Measurements from ENCODE around the gene C20orf144.

DNA sequence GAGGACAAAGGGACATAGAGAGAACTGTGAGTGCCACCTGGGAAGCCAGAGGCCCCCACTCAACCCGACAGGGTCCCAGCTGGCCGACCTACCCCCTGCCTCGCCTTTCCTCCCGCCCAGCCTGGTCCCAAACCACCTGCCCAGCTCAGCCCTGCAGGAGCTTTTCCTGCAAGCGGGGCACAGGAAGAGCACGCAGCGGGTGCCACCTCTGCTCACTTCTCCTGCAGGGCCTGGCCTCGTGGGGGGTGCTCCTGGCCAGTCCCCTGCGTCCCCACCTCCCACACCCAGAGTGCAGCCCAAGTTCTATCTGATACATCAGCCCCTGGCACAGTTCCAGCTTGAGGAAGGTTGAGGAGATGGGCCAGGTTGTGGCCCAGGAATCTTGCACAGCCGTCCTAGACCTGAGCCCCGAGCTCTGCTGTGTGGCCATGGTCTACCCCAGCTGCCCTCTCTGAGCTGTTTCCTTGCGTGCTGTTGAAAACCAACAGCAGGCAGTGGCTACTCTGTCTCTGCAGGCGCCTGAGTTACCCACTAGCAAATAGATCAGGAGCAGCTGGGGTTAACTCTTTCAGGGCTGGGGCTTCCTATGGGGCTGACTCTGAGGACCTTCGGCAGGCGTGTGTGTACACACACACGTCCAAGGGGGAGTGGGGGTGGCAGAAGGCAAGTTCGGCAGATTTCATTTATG, 10.4 kb downstream of the C20orf144 start:
- TF ChIP-seq, protein P1, sequence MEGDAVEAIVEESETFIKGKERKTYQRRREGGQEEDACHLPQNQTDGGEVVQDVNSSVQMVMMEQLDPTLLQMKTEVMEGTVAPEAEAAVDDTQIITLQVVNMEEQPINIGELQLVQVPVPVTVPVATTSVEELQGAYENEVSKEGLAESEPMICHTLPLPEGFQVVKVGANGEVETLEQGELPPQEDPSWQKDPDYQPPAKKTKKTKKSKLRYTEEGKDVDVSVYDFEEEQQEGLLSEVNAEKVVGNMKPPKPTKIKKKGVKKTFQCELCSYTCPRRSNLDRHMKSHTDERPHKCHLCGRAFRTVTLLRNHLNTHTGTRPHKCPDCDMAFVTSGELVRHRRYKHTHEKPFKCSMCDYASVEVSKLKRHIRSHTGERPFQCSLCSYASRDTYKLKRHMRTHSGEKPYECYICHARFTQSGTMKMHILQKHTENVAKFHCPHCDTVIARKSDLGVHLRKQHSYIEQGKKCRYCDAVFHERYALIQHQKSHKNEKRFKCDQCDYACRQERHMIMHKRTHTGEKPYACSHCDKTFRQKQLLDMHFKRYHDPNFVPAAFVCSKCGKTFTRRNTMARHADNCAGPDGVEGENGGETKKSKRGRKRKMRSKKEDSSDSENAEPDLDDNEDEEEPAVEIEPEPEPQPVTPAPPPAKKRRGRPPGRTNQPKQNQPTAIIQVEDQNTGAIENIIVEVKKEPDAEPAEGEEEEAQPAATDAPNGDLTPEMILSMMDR (IDR thresholded peaks at IDR 0.05; ENCODE audit: borderline replicate concordance, extremely low read depth, low read length, poor library complexity, severe bottlenecking): no peak
- no peak for TF ChIP-seq EZH2 (IDR thresholded peaks at IDR 0.05; ENCODE audit: borderline replicate concordance, low read depth, low read length, severe bottlenecking)
